ENCODE results near the gene CNTN4.

Gene CNTN4

GRCh38 chr3:2454865-2455264 is 356.2 kb downstream of the CNTN4 start:
- no peak for DNase-seq (ENCODE audit: low read depth)
- no peak overlapping the region for H3K4me3 ChIP-seq (ENCODE audit: low read length)
- TF ChIP-seq CTCF (IDR thresholded peaks at IDR 0.05; ENCODE audit: insufficient read depth, low read depth, low read length, missing control alignments) = no peak

- no peak overlapping the region for H3K4me3 ChIP-seq (ENCODE audit: low read length)
- no peak for DNase-seq (ENCODE audit: low read depth)
- TF ChIP-seq CTCF (IDR thresholded peaks at IDR 0.05; ENCODE audit: insufficient read depth, low read depth, low read length, missing control alignments) = no peak
Measured at GRCh38 chr3:2456788-2457187, 358.1 kb downstream of the CNTN4 start.

GRCh38 chr3:2458816-2459215 is 360.1 kb downstream of the CNTN4 start:
- no peak for TF ChIP-seq CTCF (IDR thresholded peaks at IDR 0.05; ENCODE audit: insufficient read depth, low read depth, low read length, missing control alignments)
- no peak for DNase-seq (ENCODE audit: low read depth)
- H3K4me3 ChIP-seq (ENCODE audit: low read length) = no peak overlapping the region

GRCh38 chr3:2465842-2466241 is 367.2 kb downstream of the CNTN4 start:
- TF ChIP-seq CTCF (IDR thresholded peaks at IDR 0.05; ENCODE audit: insufficient read depth, low read depth, low read length, missing control alignments) = no peak
- DNase-seq (ENCODE audit: low read depth) = no peak
- no peak overlapping the region for H3K4me3 ChIP-seq (ENCODE audit: low read length)

- no peak overlapping the region for H3K4me3 ChIP-seq (ENCODE audit: low read length)
- DNase-seq (ENCODE audit: low read depth) = no peak
- TF ChIP-seq CTCF (IDR thresholded peaks at IDR 0.05; ENCODE audit: insufficient read depth, low read depth, low read length, missing control alignments) = no peak
Measured at GRCh38 chr3:2468816-2469215, 370.1 kb downstream of the CNTN4 start.

- no peak for DNase-seq (ENCODE audit: low read depth)
- no peak for TF ChIP-seq CTCF (IDR thresholded peaks at IDR 0.05; ENCODE audit: insufficient read depth, low read depth, low read length, missing control alignments)
- H3K4me3 ChIP-seq (ENCODE audit: low read length) = no peak overlapping the region
Measured at GRCh38 chr3:2476996-2477395, 378.3 kb downstream of the CNTN4 start.

- DNase-seq (ENCODE audit: low read depth) = no peak
- TF ChIP-seq CTCF (IDR thresholded peaks at IDR 0.05; ENCODE audit: insufficient read depth, low read depth, low read length, missing control alignments) = no peak
- no peak overlapping the region for H3K4me3 ChIP-seq (ENCODE audit: low read length)
Measured at GRCh38 chr3:2477620-2478019, 379.0 kb downstream of the CNTN4 start.

All from epithelial cell of esophagus (primary cell).